ENCODE data around the gene SF3B6. TPM values are rescaled to one million over a fixed set of nuclear protein-coding genes. Genes with fewer than 3 reads are reported as not detected.
"Not testable (repeated sequence)": the region's sequence is repeated elsewhere in the genome, so short reads cannot be mapped to it uniquely, and the experiment has no call there.

The SF3B6 gene
- polyA plus RNA-seq (ENCODE audit: insufficient read length in 4 of 4), result 100 to 1,000 TPM; 117 to 188 (median 143) TPM

- peak; percentile 96 to 99 (median 98) for DNase-seq (ENCODE audit: low read depth in 4 of 4, low spot score in 3 of 4)
These were observed at the start of gene SF3B6 for GRCh38 chr2:24075915-24076848. Gene SF3B6, minus strand, starts transcription at chr2:24076326. Its CDS starts 97 bp downstream, at chr2:24076229.

- peak in 3 of 4 donors; percentile 41 to 63 (median 43) for DNase-seq (ENCODE audit: low read depth in 4 of 4, low spot score in 3 of 4)
These were observed 47.9 kb upstream of the SF3B6 start for GRCh38 chr2:24123922-24124580.

- peak; percentile 55 to 77 (median 73) for DNase-seq (ENCODE audit: low read depth in 4 of 4, low spot score in 3 of 4)
These were observed 47.2 kb upstream of the SF3B6 start, which contains the start of the genes FAM228B and PFN4 for GRCh38 chr2:24123195-24123921. Gene FAM228B, plus strand, starts transcription at chr2:24123469. Its CDS starts 893 bp downstream, at chr2:24124362. Gene PFN4, minus strand, starts transcription at chr2:24123334. Its CDS starts 799 bp downstream, at chr2:24122535.

- peak in 1 of 4 donors; percentile 10 for DNase-seq (ENCODE audit: low read depth in 4 of 4, low spot score in 3 of 4)
These were observed 46.5 kb upstream of the SF3B6 start for GRCh38 chr2:24122366-24123194.

GRCh38 chr2:24121469-24121868 lies 45.3 kb upstream of the SF3B6 start:
- DNase-seq (ENCODE audit: low read depth in 4 of 4, low spot score in 3 of 4), result no peak

- DNase-seq (ENCODE audit: low read depth in 4 of 4, low spot score in 3 of 4), result no peak
These were observed 44.9 kb upstream of the SF3B6 start for GRCh38 chr2:24121066-24121465.

- no peak for DNase-seq (ENCODE audit: low read depth in 4 of 4, low spot score in 3 of 4)
These were observed 41.8 kb upstream of the SF3B6 start for GRCh38 chr2:24117902-24118301.

- no peak for DNase-seq (ENCODE audit: low read depth in 4 of 4, low spot score in 3 of 4)
These were observed 38.9 kb upstream of the SF3B6 start for GRCh38 chr2:24115057-24115456.

- DNase-seq (ENCODE audit: low read depth in 4 of 4, low spot score in 3 of 4), result no peak
These were observed 35.3 kb upstream of the SF3B6 start for GRCh38 chr2:24111407-24111901.

GRCh38 chr2:24110660-24111303 lies 34.7 kb upstream of the SF3B6 start:
- DNase-seq (ENCODE audit: low read depth in 4 of 4, low spot score in 3 of 4), result no peak

- DNase-seq (ENCODE audit: low read depth in 4 of 4, low spot score in 3 of 4), result not testable (repeated sequence)
These were observed 33.3 kb upstream of the SF3B6 start for GRCh38 chr2:24109431-24109830.

GRCh38 chr2:24107336-24107735 lies 31.2 kb upstream of the SF3B6 start:
- no peak for DNase-seq (ENCODE audit: low read depth in 4 of 4, low spot score in 3 of 4)

GRCh38 chr2:24106786-24107185 lies 30.7 kb upstream of the SF3B6 start:
- no peak for DNase-seq (ENCODE audit: low read depth in 4 of 4, low spot score in 3 of 4)

GRCh38 chr2:24105816-24106215 lies 29.7 kb upstream of the SF3B6 start:
- no peak for DNase-seq (ENCODE audit: low read depth in 4 of 4, low spot score in 3 of 4)

- DNase-seq (ENCODE audit: low read depth in 4 of 4, low spot score in 3 of 4), result no peak
These were observed 28.8 kb upstream of the SF3B6 start for GRCh38 chr2:24104906-24105305.

GRCh38 chr2:24104110-24104650 lies 28.1 kb upstream of the SF3B6 start:
- DNase-seq (ENCODE audit: low read depth in 4 of 4, low spot score in 3 of 4), result no peak

- no peak for DNase-seq (ENCODE audit: low read depth in 4 of 4, low spot score in 3 of 4)
These were observed 26.6 kb upstream of the SF3B6 start for GRCh38 chr2:24102677-24103076.

GRCh38 chr2:24101992-24102391 lies 25.9 kb upstream of the SF3B6 start:
- no peak for DNase-seq (ENCODE audit: low read depth in 4 of 4, low spot score in 3 of 4)

- not testable (repeated sequence) for DNase-seq (ENCODE audit: low read depth in 4 of 4, low spot score in 3 of 4)
These were observed 24.6 kb upstream of the SF3B6 start for GRCh38 chr2:24100732-24101131.

Measured in left renal pelvis (tissue), 4 donors.